ENCODE measurements around the gene B3GALNT2.
"Not testable (repeated sequence)": the region's sequence is repeated elsewhere in the genome, so short reads cannot be mapped to it uniquely, and the experiment has no call there.

DNA sequence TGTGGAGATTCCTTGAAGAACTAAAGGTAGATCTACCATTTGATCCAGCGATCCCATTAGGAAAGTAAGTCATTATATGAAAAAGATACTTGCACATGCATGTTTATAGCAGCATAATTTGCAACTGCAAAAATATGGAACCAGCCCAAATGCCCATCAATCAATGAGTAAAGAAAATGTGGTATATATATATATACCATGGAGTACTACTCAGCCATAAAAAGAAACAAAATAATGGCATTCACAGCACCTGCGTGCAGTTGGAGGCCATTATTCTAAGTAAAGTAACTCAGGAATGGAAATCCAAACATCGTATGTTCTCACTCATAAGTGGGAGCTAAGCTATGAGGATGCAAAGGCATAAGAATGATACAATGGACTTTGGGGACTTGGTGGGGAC is 41.4 kb downstream of the B3GALNT2 start:
- TF ChIP-seq CTCF (conservative IDR thresholded peaks at IDR 0.05); ZFX (IDR thresholded peaks at IDR 0.05): not testable (repeated sequence)

Measured in C4-2B (cell line).